Skeletal muscle satellite cell (primary cell): Measurements from ENCODE around the gene IAH1. TPM values are rescaled to one million over a fixed set of nuclear protein-coding genes. Genes with fewer than 3 reads are reported as not detected.

Experiments used
- H3K27me3 ChIP-seq: 2 replicates; pipeline ENCODE4 v1.7.0; 2013; ENCODE audit warnings: low read length; ENCODE audit not compliant: control insufficient read depth, insufficient read depth
- H3K36me3 ChIP-seq: 2 replicates; pipeline ENCODE4 v1.7.0; 2013; ENCODE audit warnings: mild to moderate bottlenecking, control low read depth, low read length; ENCODE audit not compliant: insufficient read depth
- H3K4me1 ChIP-seq: 2 replicates; pipeline ENCODE4 v1.7.0; 2013; ENCODE audit warnings: low read length; ENCODE audit not compliant: control insufficient read depth, insufficient read depth
- H3K4me2 ChIP-seq: 2 replicates; pipeline ENCODE4 v1.7.0; 2013; ENCODE audit warnings: mild to moderate bottlenecking, low read length
- H3K4me3 ChIP-seq: 2 replicates; pipeline ENCODE4 v1.7.0; 2013; ENCODE audit warnings: low read length
- H3K9ac ChIP-seq: 2 replicates; pipeline ENCODE4 v1.7.0; 2013; ENCODE audit warnings: mild to moderate bottlenecking, low read depth, low read length, moderate library complexity
- H3K9me3 ChIP-seq: replicated peaks from 2 replicates; pipeline ENCODE4 v1.7.0; 2013; ENCODE audit warnings: mild to moderate bottlenecking, control low read depth, low read length
- total RNA-seq: library from RNA; depleted of rRNA; stranded (reverse); fragments of >200 nt; gene quantifications from 2 replicates; pipeline ENCODE4 v1.2.3, GENCODE V29; 2012; rRNA removed

The IAH1 gene, protein sequence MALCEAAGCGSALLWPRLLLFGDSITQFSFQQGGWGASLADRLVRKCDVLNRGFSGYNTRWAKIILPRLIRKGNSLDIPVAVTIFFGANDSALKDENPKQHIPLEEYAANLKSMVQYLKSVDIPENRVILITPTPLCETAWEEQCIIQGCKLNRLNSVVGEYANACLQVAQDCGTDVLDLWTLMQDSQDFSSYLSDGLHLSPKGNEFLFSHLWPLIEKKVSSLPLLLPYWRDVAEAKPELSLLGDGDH
- 41.1 and 48.5 TPM in 2 replicates for total RNA-seq

DNA sequence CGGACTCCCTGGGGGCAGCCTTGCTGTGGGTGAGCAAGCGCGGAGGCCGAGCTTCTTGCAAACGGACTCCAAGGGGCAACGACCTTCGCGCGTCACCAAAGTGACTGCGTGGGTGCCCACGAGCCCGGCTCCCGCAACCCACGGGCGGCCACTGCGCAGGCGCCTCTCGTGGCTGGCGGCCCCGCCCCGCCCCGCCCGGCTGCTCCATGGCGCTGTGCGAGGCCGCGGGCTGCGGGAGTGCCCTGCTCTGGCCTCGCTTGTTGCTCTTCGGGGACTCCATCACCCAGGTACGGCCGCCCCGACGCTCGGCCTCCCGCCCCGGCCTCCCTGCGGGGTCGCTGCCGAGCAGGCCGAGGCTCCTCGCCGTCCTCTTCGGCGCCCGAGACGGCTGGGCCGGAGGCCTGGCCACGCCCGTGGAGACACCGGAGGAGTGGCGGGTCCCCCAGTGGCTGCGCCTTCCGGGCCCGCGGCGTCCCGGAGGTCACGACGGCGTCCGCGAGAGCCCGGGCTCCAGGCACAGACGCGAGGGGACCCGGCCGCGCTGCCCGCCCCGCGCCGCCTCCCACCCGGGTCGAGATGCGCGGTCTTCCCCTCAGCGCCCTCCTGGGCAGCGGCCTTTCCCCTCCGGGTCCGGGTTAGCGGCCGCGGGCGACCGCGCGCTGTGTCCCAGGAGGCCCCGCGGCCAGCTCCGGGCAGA is at the start of gene IAH1:
TSS of gene IAH1 (plus strand) at position 191 of the 697 bp plus-strand sequence. CDS start at position 207, 16 bp downstream.
- Histone ChIP-seq H3K9me3 (no peaks in the 10 kb centered on the region), H3K9ac (peak within 1 kb of the TSS; percentile 85), H3K4me2 (peak within 1 kb of the TSS; percentile 99), H3K27me3 (no peaks in the 10 kb centered on the region), H3K4me3 (peak within 1 kb of the TSS; percentile 76), H3K36me3 (peaks cover 25% of the 10 kb centered on the region), H3K4me1 (peaks cover 15% of the 10 kb centered on the region)

DNA sequence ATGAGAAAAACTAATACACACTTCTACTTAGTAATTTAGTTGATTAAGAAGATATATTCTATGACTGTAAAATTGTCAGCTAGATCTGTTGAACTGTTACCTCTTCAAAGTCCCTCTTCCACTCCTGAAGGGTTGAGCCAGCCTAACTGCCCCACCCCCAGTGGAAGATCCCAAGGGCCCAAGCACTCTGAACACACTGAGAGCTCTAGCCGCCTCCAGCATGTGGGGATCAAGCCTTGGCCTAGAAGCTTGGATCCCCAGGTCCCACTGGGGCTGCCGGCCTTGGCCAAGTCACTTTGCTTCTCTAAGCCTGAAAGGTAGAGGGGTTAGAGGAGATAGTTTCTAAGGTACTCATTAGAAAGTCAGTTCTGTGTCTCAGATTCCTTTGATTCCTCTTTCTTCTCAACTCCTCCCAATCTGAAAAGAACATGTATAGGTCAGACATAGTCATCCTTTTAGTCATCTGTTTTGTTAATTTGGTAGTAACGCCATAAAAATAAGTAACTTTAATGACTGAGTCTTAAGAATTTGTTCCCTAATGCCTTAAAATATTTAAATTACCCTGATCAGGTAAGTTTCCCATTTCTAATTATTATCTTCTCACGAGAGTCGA is 45.3 kb upstream of the IAH1 start:
- Histone ChIP-seq H3K27me3 (no peaks in the 10 kb centered on the region), H3K9ac (no peak overlapping the region), H3K9me3 (no peaks in the 10 kb centered on the region)

DNA sequence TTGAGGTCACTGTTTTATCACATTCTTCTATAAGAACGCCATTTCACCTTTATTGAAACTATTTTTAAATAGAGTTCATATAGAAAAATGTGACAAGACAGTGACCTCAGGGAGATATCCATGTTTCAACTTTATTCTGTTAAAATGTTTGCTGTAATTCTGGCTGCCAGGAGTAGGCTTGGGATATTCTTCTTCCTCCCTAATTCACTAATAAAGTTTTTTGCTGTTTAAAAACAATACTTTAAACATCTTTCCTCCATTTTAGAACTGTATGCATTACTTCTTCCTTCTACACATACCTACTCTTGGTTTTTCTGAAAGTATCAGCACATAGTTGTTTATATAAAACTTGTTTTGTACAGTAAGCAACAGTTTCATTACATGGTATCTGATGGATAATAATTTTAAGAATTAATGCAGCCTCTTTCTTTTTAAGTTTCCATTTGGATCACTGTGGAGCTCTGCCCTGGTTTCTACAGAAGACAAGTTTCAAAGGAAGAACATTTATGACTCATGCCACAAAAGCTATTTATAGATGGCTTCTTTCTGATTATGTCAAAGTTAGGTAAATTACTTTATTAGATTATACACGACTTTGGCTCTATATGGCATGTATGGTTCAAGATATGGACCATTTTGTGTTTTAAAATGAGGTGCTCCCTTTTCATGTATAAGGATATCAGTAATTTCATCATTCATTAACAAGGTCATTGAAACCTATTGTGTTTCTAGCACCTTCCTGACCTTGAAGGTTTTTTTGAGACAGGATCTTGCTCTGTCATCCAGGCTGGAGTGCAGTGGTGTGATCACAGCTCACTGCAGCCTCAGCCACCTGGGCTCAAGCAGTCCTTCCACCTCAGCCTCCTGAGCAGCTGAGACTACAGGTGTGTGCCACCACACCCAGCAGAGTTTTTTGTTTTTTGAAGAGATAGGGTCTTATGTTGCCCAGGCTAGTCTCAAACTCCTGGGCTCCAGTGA is 43.7 kb upstream of the IAH1 start:
- Histone ChIP-seq H3K4me2 (no peak overlapping the region), H3K4me3 (no peak overlapping the region), H3K9me3 (no peaks in the 10 kb centered on the region), H3K4me1 (peaks cover 23% of the 10 kb centered on the region), H3K27me3 (no peaks in the 10 kb centered on the region), H3K9ac (no peak overlapping the region), H3K36me3 (peaks cover 48% of the 10 kb centered on the region)

More for the DNA sequence above, 45.3 kb upstream of the IAH1 start:
- H3K4me2 ChIP-seq, result peak overlapping the region; percentile 38
- H3K36me3 ChIP-seq, result peaks cover 40% of the 10 kb centered on the region
- H3K4me1 ChIP-seq, result peaks cover 34% of the 10 kb centered on the region
- no peak overlapping the region for H3K4me3 ChIP-seq

DNA sequence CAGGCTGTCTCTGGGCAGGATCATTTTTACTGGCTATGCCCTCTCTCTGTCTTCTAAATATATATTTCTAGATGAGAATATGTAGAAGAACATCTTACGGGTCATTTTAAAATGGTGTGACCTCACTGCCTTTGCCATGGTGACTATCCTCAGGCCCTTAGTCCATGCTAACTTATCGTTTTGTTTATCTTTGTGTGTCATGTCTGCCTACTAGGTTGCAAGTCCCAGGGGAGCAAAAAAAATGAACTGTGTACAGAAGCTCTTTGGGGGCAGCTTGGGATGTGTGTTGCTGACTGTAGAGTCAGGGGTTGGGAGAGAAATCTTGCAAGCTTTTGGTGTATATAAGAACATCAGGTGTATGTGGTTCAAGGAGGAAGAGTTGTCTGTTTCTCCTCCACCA is 39.9 kb upstream of the IAH1 start:
- Histone ChIP-seq H3K27me3 (no peaks in the 10 kb centered on the region), H3K36me3 (peaks cover 61% of the 10 kb centered on the region), H3K4me2 (no peak overlapping the region), H3K4me1 (peaks cover 14% of the 10 kb centered on the region), H3K9me3 (no peaks in the 10 kb centered on the region), H3K4me3 (no peak overlapping the region), H3K9ac (no peak overlapping the region)

DNA sequence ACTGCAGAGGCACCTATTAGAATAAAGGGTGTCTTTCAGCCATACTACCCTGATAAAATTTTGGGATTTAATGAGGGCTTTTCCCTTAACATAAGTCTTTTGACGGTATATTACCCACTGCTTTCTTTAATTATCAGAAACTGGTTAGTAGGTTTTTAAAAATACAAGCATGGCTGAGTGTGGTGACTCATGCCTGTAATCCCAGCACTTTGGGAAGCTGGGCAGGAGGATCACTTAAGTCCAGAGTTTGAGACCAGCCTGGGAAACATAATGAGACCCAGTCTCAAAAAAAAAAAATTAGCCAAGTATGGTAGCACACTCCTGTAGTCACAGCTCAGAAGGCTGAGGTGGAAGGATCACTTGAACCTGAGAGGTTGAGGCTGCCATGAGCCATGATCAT is 34.8 kb upstream of the IAH1 start:
- Histone ChIP-seq H3K4me3 (peak overlapping the region; percentile 22), H3K27me3 (no peaks in the 10 kb centered on the region), H3K9me3 (no peaks in the 10 kb centered on the region), H3K4me1 (peaks cover 19% of the 10 kb centered on the region), H3K36me3 (peaks cover 45% of the 10 kb centered on the region), H3K9ac (peak overlapping the region; percentile 65), H3K4me2 (peak overlapping the region; percentile 69)

DNA sequence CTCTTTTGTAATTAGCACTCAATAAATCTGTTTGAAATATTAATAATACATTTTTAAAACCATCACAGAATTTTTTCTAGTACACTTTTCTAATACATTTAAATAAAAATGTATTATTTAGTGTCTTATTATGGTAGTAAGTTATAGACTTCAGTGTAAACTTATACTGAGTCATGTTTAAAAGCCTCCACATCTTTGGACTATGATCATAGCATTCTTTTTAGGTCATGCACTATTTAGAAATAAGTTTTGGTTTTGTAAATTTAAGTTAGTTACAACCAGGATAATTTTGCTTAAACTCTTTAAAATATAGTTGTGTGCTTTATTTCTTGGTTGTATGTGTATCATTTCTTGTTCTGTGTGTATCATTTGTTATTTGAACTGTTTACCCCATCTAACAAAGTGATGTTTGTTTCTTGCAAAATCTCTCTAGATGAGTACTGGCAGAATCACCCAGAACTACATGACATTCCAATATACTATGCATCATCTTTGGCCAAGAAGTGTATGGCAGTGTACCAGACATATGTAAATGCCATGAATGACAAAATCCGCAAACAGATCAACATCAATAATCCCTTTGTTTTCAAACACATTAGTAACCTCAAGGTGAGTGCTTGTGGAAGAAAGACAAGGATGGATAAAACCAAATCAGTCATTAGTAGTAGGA is 34.2 kb upstream of the IAH1 start:
- Histone ChIP-seq H3K36me3 (peaks cover 47% of the 10 kb centered on the region), H3K4me2 (peak overlapping the region; percentile 69), H3K4me3 (no peak overlapping the region), H3K27me3 (no peaks in the 10 kb centered on the region), H3K9me3 (no peaks in the 10 kb centered on the region), H3K4me1 (peaks cover 19% of the 10 kb centered on the region), H3K9ac (peak overlapping the region; percentile 65)

DNA sequence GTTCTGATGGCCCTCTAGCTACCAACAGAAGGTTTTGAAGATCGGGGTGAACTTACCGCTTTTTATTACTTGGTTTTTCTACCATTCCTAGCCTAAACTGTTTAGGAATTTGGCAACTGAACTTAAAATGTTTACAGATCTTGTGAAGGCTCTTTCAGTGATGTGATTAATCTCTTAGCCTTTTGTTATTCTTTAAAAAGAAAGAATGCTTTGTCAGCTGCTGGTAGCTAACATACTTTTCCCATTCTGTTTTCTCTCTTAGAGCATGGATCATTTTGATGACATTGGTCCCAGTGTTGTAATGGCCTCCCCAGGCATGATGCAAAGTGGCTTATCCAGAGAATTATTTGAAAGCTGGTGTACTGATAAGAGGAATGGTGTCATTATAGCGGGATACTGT is 32.8 kb upstream of the IAH1 start:
- H3K36me3 ChIP-seq, result peaks cover 42% of the 10 kb centered on the region
- H3K9me3 ChIP-seq, result no peaks in the 10 kb centered on the region
- no peak overlapping the region for H3K9ac ChIP-seq

DNA sequence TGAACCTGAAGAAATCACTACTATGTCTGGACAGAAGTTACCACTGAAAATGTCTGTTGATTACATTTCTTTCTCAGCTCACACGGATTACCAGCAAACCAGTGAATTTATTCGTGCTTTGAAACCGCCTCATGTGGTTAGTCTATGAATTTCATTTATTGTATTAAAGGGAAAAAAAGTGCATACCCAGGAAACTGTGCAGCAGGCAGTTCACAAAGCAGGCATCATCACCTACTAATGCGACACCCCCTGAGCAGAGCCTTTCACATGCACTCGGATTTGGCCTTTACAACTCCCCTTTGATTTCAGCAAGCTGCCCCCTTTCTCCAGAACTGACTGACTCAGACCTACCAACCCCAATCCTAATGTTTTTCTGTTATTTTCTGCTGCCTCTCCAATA is 30.8 kb upstream of the IAH1 start:
- no peaks in the 10 kb centered on the region for H3K27me3 ChIP-seq
- peaks cover 36% of the 10 kb centered on the region for H3K36me3 ChIP-seq
- H3K4me1 ChIP-seq, result peaks cover 19% of the 10 kb centered on the region
- no peak overlapping the region for H3K4me2 ChIP-seq
- no peaks in the 10 kb centered on the region for H3K9me3 ChIP-seq
- no peak overlapping the region for H3K9ac ChIP-seq
- H3K4me3 ChIP-seq, result no peak overlapping the region

More for the DNA sequence above, 32.8 kb upstream of the IAH1 start:
- Histone ChIP-seq H3K4me1 (peaks cover 19% of the 10 kb centered on the region), H3K4me2 (no peak overlapping the region), H3K27me3 (no peaks in the 10 kb centered on the region), H3K4me3 (no peak overlapping the region)

DNA sequence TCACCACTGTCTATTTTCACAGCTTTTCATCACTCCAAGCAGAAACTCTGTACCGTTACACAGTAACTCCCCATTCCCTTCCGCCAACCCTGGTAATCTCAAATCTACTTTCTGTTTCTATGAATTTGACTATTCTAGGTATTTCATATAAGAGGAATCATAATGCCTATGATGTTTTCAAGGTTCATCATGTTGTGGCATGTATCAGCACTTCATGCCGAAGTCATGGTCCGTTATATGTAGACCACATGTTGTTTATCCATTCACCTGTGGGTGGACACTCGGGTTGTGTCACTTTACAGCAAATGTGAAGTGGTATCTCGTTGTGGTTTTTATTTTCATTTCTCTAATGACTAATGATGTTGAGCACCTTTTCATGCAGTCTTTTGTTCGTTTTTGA is 29.3 kb upstream of the IAH1 start:
- Histone ChIP-seq H3K4me3 (no peak overlapping the region), H3K9me3 (no peaks in the 10 kb centered on the region), H3K36me3 (peaks cover 36% of the 10 kb centered on the region), H3K4me1 (peaks cover 12% of the 10 kb centered on the region), H3K4me2 (no peak overlapping the region), H3K27me3 (no peaks in the 10 kb centered on the region), H3K9ac (no peak overlapping the region)

DNA sequence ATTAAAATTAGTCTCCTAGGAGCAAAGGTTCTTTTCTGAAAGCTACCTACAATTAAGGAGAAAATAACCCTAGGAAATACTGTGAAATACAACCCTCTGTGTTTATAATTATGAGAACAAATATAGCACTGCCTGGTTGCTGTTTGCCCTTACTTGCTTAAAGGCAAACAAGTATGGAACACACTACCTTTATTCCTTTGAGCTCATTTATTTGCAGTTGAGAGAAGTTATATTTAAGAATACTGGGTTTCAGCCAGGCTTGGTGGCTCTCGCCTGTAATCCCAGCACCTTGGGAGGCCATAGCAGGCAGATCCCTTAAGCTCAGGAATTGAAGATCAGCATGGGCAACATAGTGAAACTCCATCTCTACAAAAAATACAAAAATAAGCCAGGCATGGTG is 23.1 kb upstream of the IAH1 start:
- Histone ChIP-seq H3K27me3 (no peaks in the 10 kb centered on the region), H3K36me3 (peaks cover 25% of the 10 kb centered on the region), H3K4me1 (no peaks in the 10 kb centered on the region), H3K9ac (no peak overlapping the region), H3K4me3 (no peak overlapping the region), H3K9me3 (no peaks in the 10 kb centered on the region), H3K4me2 (no peak overlapping the region)
